H9 (cell line): ENCODE measurements around the gene SARS1. TPM values are rescaled to one million over a fixed set of nuclear protein-coding genes. Genes with fewer than 3 reads are reported as not detected.
A peak's percentile ranks its signal among the peaks of the same experiment; 100 is the strongest.

Experiments
- DNase-seq: peaks from one replicate; pipeline ENCODE4 v3.0.0-alpha.2; 2017
- H2AFZ ChIP-seq: one replicate; pipeline ENCODE4 v1.6.1; 2013; ENCODE audit warnings: mild to moderate bottlenecking, low read length, control low read depth, moderate library complexity
- H2AK5ac ChIP-seq: 2 replicates; pipeline ENCODE4 v1.6.1; 2013; ENCODE audit warnings: low read length, control low read depth, mixed read lengths; ENCODE audit not compliant: insufficient read length
- H2BK120ac ChIP-seq: one replicate; pipeline ENCODE4 v1.6.1; 2013; ENCODE audit warnings: low read depth, mild to moderate bottlenecking, low read length, control low read depth, inconsistent platforms; ENCODE audit not compliant: poor library complexity, severe bottlenecking
- H2BK12ac ChIP-seq: 2 replicates; pipeline ENCODE4 v1.6.1; 2013; ENCODE audit warnings: low read length, control low read depth, mixed read lengths, low read depth; ENCODE audit not compliant: insufficient read length
- H2BK15ac ChIP-seq: 2 replicates; pipeline ENCODE4 v1.6.1; 2013; ENCODE audit warnings: low read depth, low read length, control low read depth
- H2BK20ac ChIP-seq: one replicate; pipeline ENCODE4 v1.6.1; 2013; ENCODE audit warnings: low read depth, mild to moderate bottlenecking, low read length, control low read depth, inconsistent platforms; ENCODE audit not compliant: poor library complexity, severe bottlenecking
- H2BK5ac ChIP-seq: 2 replicates; pipeline ENCODE4 v1.6.1; 2013; ENCODE audit warnings: low read length, control low read depth, mixed read lengths; ENCODE audit not compliant: insufficient read length
- H3K14ac ChIP-seq: 2 replicates; pipeline ENCODE4 v1.6.1; 2013; ENCODE audit warnings: low read length, control low read depth; ENCODE audit not compliant: insufficient read depth
- H3K18ac ChIP-seq: 2 replicates; pipeline ENCODE4 v1.6.1; 2013; ENCODE audit warnings: low read depth, mild to moderate bottlenecking, mixed read lengths, low read length, control low read depth; ENCODE audit not compliant: insufficient read length
- H3K23ac ChIP-seq: 2 replicates; pipeline ENCODE4 v1.6.1; 2013; ENCODE audit warnings: low read length, control low read depth, mixed read lengths, low read depth; ENCODE audit not compliant: insufficient read length
- H3K23me2 ChIP-seq: 2 replicates; pipeline ENCODE4 v1.6.1; 2013; ENCODE audit warnings: low read depth, mild to moderate bottlenecking, mixed read lengths, low read length, control low read depth; ENCODE audit not compliant: insufficient read length, poor library complexity, severe bottlenecking
- H3K27ac ChIP-seq: 2 replicates; pipeline ENCODE4 v1.5.1; 2013; ENCODE audit warnings: low read length, control low read depth, mixed read lengths, low read depth; ENCODE audit not compliant: insufficient read length
- H3K27me3 ChIP-seq: 2 replicates; pipeline ENCODE4 v1.6.1; 2013; ENCODE audit warnings: low read length, control low read depth, inconsistent platforms; ENCODE audit not compliant: insufficient read depth
- H3K4ac ChIP-seq: 2 replicates; pipeline ENCODE4 v1.6.1; 2013; ENCODE audit warnings: low read depth, mild to moderate bottlenecking, control low read depth, inconsistent platforms, low read length, moderate library complexity
- H3K4me1 ChIP-seq: 2 replicates; pipeline ENCODE4 v1.6.1; 2013; ENCODE audit warnings: low read length, control low read depth, inconsistent platforms; ENCODE audit not compliant: insufficient read depth
- H3K4me2 ChIP-seq: 2 replicates; pipeline ENCODE4 v1.6.1; 2013; ENCODE audit warnings: low read length, control low read depth, mixed read lengths; ENCODE audit not compliant: insufficient read length, insufficient read depth
- H3K56ac ChIP-seq: 2 replicates; pipeline ENCODE4 v1.6.1; 2013; ENCODE audit warnings: low read depth, mild to moderate bottlenecking, mixed read lengths, low read length, control low read depth; ENCODE audit not compliant: insufficient read length
- H3K79me1 ChIP-seq: 2 replicates; pipeline ENCODE4 v1.6.1; 2013; ENCODE audit warnings: low read depth, mild to moderate bottlenecking, moderate library complexity, low read length, control low read depth, inconsistent platforms; ENCODE audit not compliant: insufficient read depth, poor library complexity, severe bottlenecking
- H3K79me2 ChIP-seq: 2 replicates; pipeline ENCODE4 v1.6.1; 2013; ENCODE audit warnings: low read length, control low read depth, inconsistent platforms; ENCODE audit not compliant: insufficient read depth
- H3K9ac ChIP-seq: 2 replicates; pipeline ENCODE4 v1.6.1; 2013; ENCODE audit warnings: low read length, control low read depth, mixed read lengths; ENCODE audit not compliant: insufficient read length; ENCODE audit errors: extremely low read depth
- H3K9me3 ChIP-seq: one replicate; pipeline ENCODE4 v1.6.1; 2013; ENCODE audit warnings: low read depth, low read length, inconsistent platforms; ENCODE audit not compliant: control insufficient read depth
- H3T11ph ChIP-seq: one replicate; pipeline ENCODE4 v1.6.1; 2013; ENCODE audit warnings: mild to moderate bottlenecking, low read length, control low read depth, inconsistent platforms
- H4K20me1 ChIP-seq: one replicate; pipeline ENCODE4 v1.6.1; 2013; ENCODE audit not compliant: control insufficient read depth, insufficient read length, insufficient read depth
- H4K5ac ChIP-seq: 2 replicates; pipeline ENCODE4 v1.6.1; 2013; ENCODE audit warnings: low read depth, mild to moderate bottlenecking, mixed read lengths, low read length, control low read depth; ENCODE audit not compliant: insufficient read length
- H4K8ac ChIP-seq: replicated peaks from 2 replicates; pipeline ENCODE4 v1.6.1; 2013; ENCODE audit warnings: low read length, control low read depth, mixed read lengths, low read depth; ENCODE audit not compliant: insufficient read length
- H4K91ac ChIP-seq: 2 replicates; pipeline ENCODE4 v1.6.1; 2013; ENCODE audit warnings: low read depth, mild to moderate bottlenecking, moderate library complexity, mixed read lengths, low read length, control low read depth; ENCODE audit not compliant: insufficient read length
- H3K27ac Mint-ChIP-seq, 3 experiments: 2 replicates in 2 of 3; 3 replicates in 1 of 3; pipeline ENCODE4 v1.8.0; 2020 to 2021; ENCODE audit warnings: mixed read lengths in 3 of 3, mild to moderate bottlenecking in 1 of 3, moderate library complexity in 1 of 3
- H3K27me3 Mint-ChIP-seq: 2 replicates; pipeline ENCODE4 v1.8.0; 2021; ENCODE audit warnings: low read depth, mild to moderate bottlenecking, moderate library complexity, mixed read lengths
- H3K36me3 Mint-ChIP-seq, 3 experiments: 2 replicates in 2 of 3; 3 replicates in 1 of 3; pipeline ENCODE4 v1.8.0; 2020 to 2021; ENCODE audit warnings: low read depth in 3 of 3, mixed read lengths in 3 of 3; ENCODE audit not compliant: insufficient read depth in 1 of 3
- H3K4me1 Mint-ChIP-seq, 2 experiments: 2 replicates each; pipeline ENCODE4 v1.8.0; 2020; ENCODE audit warnings: mixed read lengths in 2 of 2
- H3K4me3 Mint-ChIP-seq, 2 experiments: 2 replicates in 1 of 2; 3 replicates in 1 of 2; pipeline ENCODE4 v1.8.0; 2020 to 2021; ENCODE audit warnings: mild to moderate bottlenecking in 2 of 2, mixed read lengths in 2 of 2, moderate library complexity in 1 of 2
- H3K9me3 Mint-ChIP-seq, 2 experiments: 2 replicates in 1 of 2; 3 replicates in 1 of 2; pipeline ENCODE4 v1.8.0; 2020; ENCODE audit warnings: mild to moderate bottlenecking in 2 of 2, mixed read lengths in 2 of 2, moderate library complexity in 1 of 2
- WGBS: extraction: QIAGEN DNeasy Blood & Tissue Kit; methylation state at CpG from one replicate; pipeline ENCODE4 v1.1.7; 2013; ENCODE audit warnings: missing lambda C conversion rate, low lambda C conversion rate, mixed read lengths; ENCODE audit not compliant: insufficient read length; ENCODE audit errors: extremely low coverage; 5-methylcytosine and 5-hydroxymethylcytosine counted together
- total RNA-seq: library from RNA; stranded (reverse); gene quantifications from 2 replicates; pipeline ENCODE4 v1.2.1, GENCODE V29; 2021
- TF ChIP-seq, protein P1 (sequence below): fragments of 200-600 bp; sonication (generic); conservative IDR thresholded peaks from 3 replicates; pipeline ENCODE4 v1.8.0; 2021; ENCODE audit warnings: antibody characterized with exemption, mild to moderate bottlenecking

The SARS1 gene
- total RNA-seq, 1 experiment from 2014 or later = 139 TPM

- Histone ChIP-seq H3K23me2 (peaks cover 5% of the 10 kb centered on the region), H2BK12ac (no peak overlapping the region), H2AFZ (no peak overlapping the region), H2BK120ac (no peak overlapping the region), H3K4me2 (no peak overlapping the region), H3K14ac (no peak overlapping the region), H2AK5ac (no peak overlapping the region), H3K27ac (no peak overlapping the region), H3K9me3 (no peaks in the 10 kb centered on the region), H2BK15ac (no peak overlapping the region), H3K9ac (no peak overlapping the region), H3T11ph (no peak overlapping the region), H2BK5ac (no peak overlapping the region), H4K5ac (no peak overlapping the region), H3K79me1 (no peaks in the 10 kb centered on the region), H3K18ac (no peak overlapping the region), H3K27me3 (no peaks in the 10 kb centered on the region), H4K91ac (no peak overlapping the region), H3K4me1 (no peaks in the 10 kb centered on the region; the same call in 1 of the 2 replicates), H3K4ac (no peak overlapping the region), H2BK20ac (no peak overlapping the region), H3K23ac (no peak overlapping the region), H4K8ac (no peak overlapping the region), H3K79me2 (no peaks in the 10 kb centered on the region), H4K20me1 (no peaks in the 10 kb centered on the region), H3K56ac (no peak overlapping the region)
- no CpG with 5 or more reads among the region's 15 CpGs for WGBS
- Mint-ChIP-seq H3K27ac (peak overlapping the region in 2 of 3 experiments; percentile 39 to 59; a peak in 2 of 7 replicates), H3K36me3 (peaks cover 5 to 24% (median 18%) of the 10 kb centered on the region in 3 experiments; a peak in 5 of 7 replicates), H3K27me3 (no peaks in the 10 kb centered on the region; the same call in 1 of the 2 replicates), H3K9me3 (no peaks in the 10 kb centered on the region), H3K4me3 (no peak overlapping the region), H3K4me1 (peaks cover 44 to 58% of the 10 kb centered on the region in 2 experiments)
- TF ChIP-seq, protein P1, sequence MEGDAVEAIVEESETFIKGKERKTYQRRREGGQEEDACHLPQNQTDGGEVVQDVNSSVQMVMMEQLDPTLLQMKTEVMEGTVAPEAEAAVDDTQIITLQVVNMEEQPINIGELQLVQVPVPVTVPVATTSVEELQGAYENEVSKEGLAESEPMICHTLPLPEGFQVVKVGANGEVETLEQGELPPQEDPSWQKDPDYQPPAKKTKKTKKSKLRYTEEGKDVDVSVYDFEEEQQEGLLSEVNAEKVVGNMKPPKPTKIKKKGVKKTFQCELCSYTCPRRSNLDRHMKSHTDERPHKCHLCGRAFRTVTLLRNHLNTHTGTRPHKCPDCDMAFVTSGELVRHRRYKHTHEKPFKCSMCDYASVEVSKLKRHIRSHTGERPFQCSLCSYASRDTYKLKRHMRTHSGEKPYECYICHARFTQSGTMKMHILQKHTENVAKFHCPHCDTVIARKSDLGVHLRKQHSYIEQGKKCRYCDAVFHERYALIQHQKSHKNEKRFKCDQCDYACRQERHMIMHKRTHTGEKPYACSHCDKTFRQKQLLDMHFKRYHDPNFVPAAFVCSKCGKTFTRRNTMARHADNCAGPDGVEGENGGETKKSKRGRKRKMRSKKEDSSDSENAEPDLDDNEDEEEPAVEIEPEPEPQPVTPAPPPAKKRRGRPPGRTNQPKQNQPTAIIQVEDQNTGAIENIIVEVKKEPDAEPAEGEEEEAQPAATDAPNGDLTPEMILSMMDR = no peak
- DNase-seq = no peak
Measured at GRCh38 chr1:109257682-109258421, 44.1 kb downstream of the SARS1 start.
